ENCODE data around the gene STAG1.

GRCh38 chr3:136712941-136713340 lies 39.2 kb downstream of the STAG1 start:
- TF ChIP-seq POLR2A (IDR thresholded peaks at IDR 0.05) (no peak), CTCF (IDR thresholded peaks at IDR 0.05) (no peak), EP300 (IDR thresholded peaks at IDR 0.05) (no peak), POLR2AphosphoS5 (IDR thresholded peaks at IDR 0.05) (no peak)
